GM10266 (cell line): Measurements from ENCODE around the gene VDAC1.

Experiments used
- DNase-seq: peaks from one replicate; pipeline ENCODE4 v3.0.0; 2012; ENCODE audit errors: extremely low spot score
- CTCF ChIP-seq: IDR thresholded peaks from 2 replicates; pipeline ENCODE4 v1.5.1; 2012; ENCODE audit warnings: mild to moderate bottlenecking, low read depth; ENCODE audit not compliant: control insufficient read depth, insufficient read depth; ENCODE audit errors: missing control alignments

VDAC1 gene

DNA sequence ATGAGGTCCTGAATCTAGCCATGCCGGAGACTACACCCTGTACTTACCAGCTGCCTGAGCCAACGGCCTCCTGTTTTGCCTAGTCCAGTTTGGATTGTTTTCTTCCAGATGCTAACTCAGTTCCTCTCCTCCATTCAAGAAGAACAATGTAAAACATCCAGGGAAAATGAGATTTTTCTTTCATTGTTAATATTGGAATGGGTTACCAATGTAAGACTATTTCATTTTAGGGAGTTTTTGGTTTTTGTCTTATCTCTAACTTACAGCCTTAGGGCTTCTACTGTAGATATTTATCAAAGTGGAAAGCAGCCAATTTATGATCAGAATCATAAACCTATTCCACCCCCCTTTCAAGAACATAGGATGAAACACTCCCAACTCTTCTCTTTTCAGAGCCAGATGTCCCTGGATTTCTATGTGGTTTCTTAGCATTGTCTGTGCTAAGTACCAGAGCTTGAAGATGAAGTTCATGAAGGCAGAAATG is 3.5 kb upstream of the VDAC1 start:
- TF ChIP-seq CTCF, result no peak
- DNase-seq, result no peak

DNA sequence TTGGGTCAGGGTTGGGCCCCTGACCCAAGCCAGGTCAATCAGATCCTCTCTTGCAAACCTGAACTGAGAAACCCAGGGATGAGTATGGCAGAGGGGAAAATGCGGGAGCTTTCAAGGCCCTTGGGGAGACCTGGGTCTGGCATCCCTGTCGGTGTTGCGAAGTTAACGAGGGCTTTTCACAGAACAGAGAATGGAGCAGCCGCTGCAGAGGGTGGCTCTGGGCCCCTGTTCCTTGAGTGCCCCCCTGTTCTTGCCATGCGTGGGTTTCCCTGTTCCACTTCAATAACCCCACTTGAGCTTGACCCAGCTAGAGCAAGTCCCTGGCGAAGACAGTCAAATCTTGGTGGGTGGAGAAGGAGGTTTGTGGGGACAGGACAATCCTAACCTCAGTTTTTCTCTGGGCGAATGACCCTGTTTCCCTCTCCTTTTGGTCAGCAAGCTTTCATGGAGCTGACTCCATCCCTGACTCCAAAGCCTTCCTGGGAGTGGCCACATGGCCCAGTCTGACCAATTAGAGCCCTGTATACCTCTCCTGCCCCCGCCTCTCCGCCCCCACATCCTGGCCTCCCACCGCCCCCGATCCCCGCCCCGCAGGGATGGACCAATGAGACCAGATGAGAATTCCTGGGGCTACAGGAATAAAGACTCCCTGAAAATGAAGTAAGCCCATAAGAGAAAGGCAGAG is 2.9 kb upstream of the VDAC1 start:
- TF ChIP-seq CTCF, result no peak
- no peak for DNase-seq

DNA sequence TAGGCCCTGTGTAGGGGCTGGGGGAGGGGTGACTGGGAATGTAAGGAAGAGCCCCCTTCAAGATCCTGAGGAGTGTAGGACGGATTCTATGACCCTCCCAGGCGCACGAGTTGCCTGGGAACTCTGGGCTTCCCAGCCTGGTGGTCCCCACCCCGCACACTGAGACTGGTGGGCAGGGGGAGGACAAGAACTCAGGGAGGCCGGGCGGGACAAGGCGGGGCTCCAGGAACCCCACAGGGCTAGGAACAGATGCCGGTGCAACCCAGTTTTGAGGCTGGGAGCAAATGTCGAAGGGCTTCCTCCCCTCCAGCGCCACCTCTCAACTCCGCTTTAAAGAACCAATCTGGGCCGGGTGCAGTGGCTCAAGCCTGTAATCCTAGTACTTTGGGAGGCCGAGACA is 1.3 kb upstream of the VDAC1 start:
- DNase-seq, result no peak
- TF ChIP-seq CTCF, result no peak

GRCh38 chr5:134005417-134006061 is 764 bp upstream of the VDAC1 start:
- TF ChIP-seq CTCF, result no peak
- DNase-seq, result peak; percentile 60

- peak; percentile 80 for DNase-seq
- TF ChIP-seq CTCF, result no peak
These were observed 754 bp downstream of the VDAC1 start for GRCh38 chr5:134003817-134004625.

DNA sequence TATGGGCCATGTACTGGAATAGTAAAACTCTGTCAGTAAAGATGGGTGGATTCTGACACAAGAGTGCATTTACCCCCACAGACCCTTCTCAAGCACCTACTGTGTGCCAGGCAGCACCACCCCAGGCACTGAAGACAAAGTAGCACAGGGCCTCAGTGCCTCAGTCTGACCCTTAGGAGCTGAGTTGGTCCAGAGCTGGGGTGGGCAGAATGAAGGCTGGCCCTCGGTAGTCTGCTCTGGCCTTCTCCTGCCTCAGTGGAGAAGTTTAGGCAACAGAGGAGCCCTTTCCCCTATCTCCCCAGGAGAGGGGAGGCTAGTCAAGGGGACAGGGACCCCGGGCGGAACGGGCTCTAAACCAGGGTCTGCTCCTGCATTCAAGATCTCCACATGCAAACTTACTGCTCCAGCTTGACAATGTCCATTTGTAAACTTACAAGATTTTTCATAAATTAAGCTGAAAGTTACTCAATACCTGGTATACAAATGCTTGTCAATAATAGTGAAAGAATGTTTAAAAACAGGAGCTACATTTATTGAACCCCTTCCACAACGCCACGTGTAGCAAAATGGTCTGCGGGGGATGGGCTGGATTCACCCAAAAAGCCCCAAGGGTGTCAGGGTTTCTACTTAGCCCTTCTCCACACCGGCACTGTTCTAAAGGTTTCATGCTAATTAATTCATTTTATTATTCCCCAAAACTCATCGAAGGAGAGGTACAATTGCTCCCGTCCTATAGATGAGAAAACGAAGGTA is 1.5 kb downstream of the VDAC1 start:
- DNase-seq, result peak; percentile 34
- no peak for TF ChIP-seq CTCF
